HCT116 (cell line): ENCODE results near the gene ZBTB5. TPM values are rescaled to one million over a fixed set of nuclear protein-coding genes. Genes with fewer than 3 reads are reported as not detected.
A peak's percentile ranks its signal among the peaks of the same experiment; 100 is the strongest.

Experiments
- ATAC-seq: fragments of 200-7000 bp; cut with Tn5 transposase; 2 replicates; pipeline ENCODE4 v1.9.1; 2020; ENCODE audit warnings: mild to moderate bottlenecking, moderate library complexity
- BruUV-seq: library from RNA; stranded (reverse); fragments of 400-500 nt; replicated peaks from 2 replicates; lab custom pipeline; 2021; lab: Mats Ljungman, UMichigan
- CTCF ChIA-PET: fragments of 300-600 bp; sonication (Branson Sonifier 250); formaldehyde crosslinking; loops from one replicate; lab custom pipeline; 2021; ENCODE audit warnings: antibody characterized with exemption; lab: Charles Lee
- POLR2A ChIA-PET: fragments of 300-600, 350-600 bp; sonication (Branson Sonifier 250); formaldehyde crosslinking; loops from one replicate; lab custom pipeline; 2021; ENCODE audit warnings: antibody characterized with exemption; lab: Charles Lee
- RAD21 ChIA-PET, 2 experiments: fragments of 300-600 bp; sonication (Branson Sonifier 250); formaldehyde crosslinking; loops; one replicate each; lab custom pipeline; 2023; ENCODE audit warnings: low total read pairs in 2 of 2; ENCODE audit not compliant: uncharacterized antibody in 2 of 2, unreplicated experiment in 2 of 2, low non-redundant PET in 1 of 2; lab: Charles Lee
- DNase-seq: peaks from one replicate; pipeline ENCODE4 v3.0.0-alpha.2; 2010; ENCODE audit warnings: low read depth, low spot score
- H2AFZ ChIP-seq: fragments of 200-600 bp; shearing (Covaris generic), sonication (generic); 2 replicates; pipeline ENCODE4 v1.6.1; 2017; ENCODE audit warnings: low read depth, mixed run types, mixed read lengths, antibody characterized with exemption, low read length; ENCODE audit not compliant: poor library complexity, severe bottlenecking
- H3K27ac ChIP-seq: 2 replicates; pipeline ENCODE4 v1.5.1; 2012; ENCODE audit warnings: low read depth, low read length
- H3K27me3 ChIP-seq: fragments of 200-600 bp; sonication (generic); 2 replicates; pipeline ENCODE4 v1.6.1; 2016; ENCODE audit warnings: mixed run types, low read length, mixed read lengths; ENCODE audit not compliant: insufficient read depth
- H3K36me3 ChIP-seq, 2 experiments: fragments of 200-500 bp in 1 of 2; fragments of 200-600 bp in 1 of 2; sonication (Bioruptor generic) in 1 of 2; sonication (generic) in 1 of 2; 2 replicates each; pipeline versions ENCODE4 v1.5.1 to v1.6.1; 2014 to 2016; ENCODE audit warnings: low read length in 2 of 2, inconsistent platforms in 1 of 2, mixed read lengths in 1 of 2, mixed run types in 1 of 2; ENCODE audit not compliant: insufficient read depth in 2 of 2, control insufficient read depth in 1 of 2
- H3K4me1 ChIP-seq, 2 experiments: fragments of 200-600 bp in 1 of 2; sonication (generic) in 1 of 2; 2 replicates each; pipeline versions ENCODE4 v1.5.1 to v1.6.1; 2012 to 2017; ENCODE audit warnings: low read length in 2 of 2, inconsistent platforms in 1 of 2, mild to moderate bottlenecking in 1 of 2, mixed read lengths in 1 of 2, mixed run types in 1 of 2, moderate library complexity in 1 of 2; ENCODE audit not compliant: insufficient read depth in 2 of 2, control insufficient read depth in 1 of 2
- H3K4me2 ChIP-seq: fragments of 200-600 bp; sonication (generic); 2 replicates; pipeline ENCODE4 v1.6.1; 2017; ENCODE audit warnings: mixed run types, low read length, mixed read lengths
- H3K4me3 ChIP-seq, 2 experiments: fragments of 200-600 bp in 1 of 2; sonication (generic) in 1 of 2; replicated peaks in 1 of 2; 2 replicates each; pipeline ENCODE4 v1.5.1; 2011 to 2016; ENCODE audit warnings: low read length in 2 of 2, control low read depth in 1 of 2, low read depth in 1 of 2, mild to moderate bottlenecking in 1 of 2, mixed read lengths in 1 of 2, mixed run types in 1 of 2
- H3K79me2 ChIP-seq: fragments of 200-600 bp; sonication (generic); 2 replicates; pipeline ENCODE4 v1.6.1; 2017; ENCODE audit warnings: mild to moderate bottlenecking, mixed run types, low read length, moderate library complexity, mixed read lengths; ENCODE audit not compliant: insufficient read depth
- H3K9ac ChIP-seq: fragments of 200-600 bp; sonication (generic); 2 replicates; pipeline ENCODE4 v1.6.1; 2016; ENCODE audit warnings: low read length, mixed read lengths
- H3K9me2 ChIP-seq: fragments of 200-600 bp; sonication (generic), shearing (Covaris generic); 2 replicates; pipeline ENCODE4 v1.6.1; 2017; ENCODE audit warnings: mixed run types, mild to moderate bottlenecking, moderate library complexity; ENCODE audit not compliant: insufficient read depth
- H3K9me3 ChIP-seq, 2 experiments: fragments of 200-500 bp in 1 of 2; fragments of 200-600 bp in 1 of 2; sonication (Bioruptor generic) in 1 of 2; sonication (generic) in 1 of 2; 2 replicates each; pipeline ENCODE4 v1.6.1; 2014 to 2017; ENCODE audit warnings: low read length in 2 of 2, mixed read lengths in 2 of 2, inconsistent platforms in 1 of 2, low read depth in 1 of 2, mild to moderate bottlenecking in 1 of 2, mixed run types in 1 of 2, moderate library complexity in 1 of 2; ENCODE audit not compliant: control insufficient read depth in 1 of 2, insufficient read depth in 1 of 2
- H4K20me1 ChIP-seq: fragments of 200-600 bp; sonication (generic), shearing (Covaris generic); 2 replicates; pipeline ENCODE4 v1.6.1; 2017; ENCODE audit warnings: mixed run types, mild to moderate bottlenecking, moderate library complexity; ENCODE audit not compliant: insufficient read depth
- CBX3 ChIP-seq: IDR thresholded peaks from 2 replicates; pipeline ENCODE4 v1.6.1; 2012; ENCODE audit warnings: low read depth
- CTCF ChIP-seq, 3 experiments: fragments of 200-600 bp in 1 of 3; sonication (generic) in 1 of 3; IDR thresholded peaks in 2 of 3; conservative IDR thresholded peaks in 1 of 3; 2 replicates each; pipeline ENCODE4 v1.5.1; 2012 to 2017; ENCODE audit warnings: low read depth in 2 of 3, low read length in 2 of 3, antibody characterized with exemption in 1 of 3, borderline replicate concordance in 1 of 3, control low read depth in 1 of 3, mild to moderate bottlenecking in 1 of 3, mixed read lengths in 1 of 3, mixed run types in 1 of 3, moderate library complexity in 1 of 3; ENCODE audit not compliant: insufficient read depth in 1 of 3
- ELF1 ChIP-seq: IDR thresholded peaks from 2 replicates; pipeline ENCODE4 v1.6.1; 2012; ENCODE audit warnings: low read depth, borderline replicate concordance
- FOSL1 ChIP-seq: IDR thresholded peaks from 2 replicates; pipeline ENCODE4 v1.6.1; 2012; ENCODE audit warnings: low read depth
- MAX ChIP-seq: IDR thresholded peaks from 2 replicates; pipeline ENCODE4 v1.6.1; 2012
- POLR2AphosphoS5 ChIP-seq: IDR thresholded peaks from 2 replicates; pipeline ENCODE4 v1.6.1; 2011; ENCODE audit warnings: mild to moderate bottlenecking, low read depth, low read length, moderate library complexity
- RAD21 ChIP-seq: IDR thresholded peaks from 2 replicates; pipeline ENCODE4 v1.6.1; 2012; ENCODE audit warnings: low read depth, mild to moderate bottlenecking
- ZFX ChIP-seq: fragments of 450-650 bp; IDR thresholded peaks from 2 replicates; pipeline ENCODE4 v1.6.1; 2017
- intact Hi-C: fragments of 100-400 bp; cut with micrococcal nuclease; formaldehyde crosslinking; loops from 2 replicates; pipeline ENCODE4 v1.10.0; 2022
- total RNA-seq: library from RNA; stranded (reverse); gene quantifications from one replicate; pipeline ENCODE4 v1.2.1, GENCODE V29; 2021; ENCODE audit not compliant: unreplicated experiment

ZBTB5 gene
- total RNA-seq, 1 experiment from 2014 or later, result 22.3 TPM

GRCh38 chr9:37415011-37415719 is 50.1 kb downstream of the ZBTB5 start:
- POLR2A ChIA-PET, result interaction anchor here (1.2 kb wide), 1 partner anchor 8 kb away, joined by 3 read pairs; no protein-coding TSS in a partner anchor
- RAD21 ChIA-PET, result no interaction called here
- peak overlapping the region; percentile 30; the same call in 1 of the 2 replicates for H3K9ac ChIP-seq

More at GRCh38 chr9:37415011-37415719, 50.1 kb downstream of the ZBTB5 start:
- Histone ChIP-seq H3K27me3 (no peaks in the 10 kb centered on the region), H3K4me3 (no peak overlapping the region), H3K27ac (no peak overlapping the region; the same call in 1 of the 2 replicates), H3K4me2 (peak overlapping the region; percentile 66), H3K36me3 (no peaks in the 10 kb centered on the region), H3K9me2 (no peaks in the 10 kb centered on the region), H3K4me1 (peaks cover 0 to 19% of the 10 kb centered on the region in 2 experiments; a peak in 2 of 4 replicates), H3K9me3 (no peaks in the 10 kb centered on the region), H3K79me2 (no peaks in the 10 kb centered on the region), H2AFZ (peak overlapping the region; percentile 82), H4K20me1 (no peaks in the 10 kb centered on the region)
- no TSS peak for BruUV-seq
- CTCF ChIA-PET, result interaction anchor here (0.7 to 1.2 kb wide), 4 partner anchors 8 to 420 kb away, joined by 3 to 8 read pairs (median 5); no protein-coding TSS in a partner anchor
- ATAC-seq (peak; percentile 80), DNase-seq (peak; percentile 74)
- intact Hi-C loops, result no loop called here
- TF ChIP-seq CBX3, result peak; percentile 70; the same call in 1 of the 2 replicates
- peak; percentile 59 to 88 (median 82); a peak in 5 of 6 replicates for TF ChIP-seq CTCF (IDR thresholded peaks at IDR 0.05 in 2 of 3, conservative IDR thresholded peaks at IDR 0.05 in 1 of 3; ENCODE audit: borderline replicate concordance in 1 of 3, insufficient read depth in 1 of 3, low read depth in 2 of 3, low read length in 2 of 3)
- TF ChIP-seq ELF1, result no peak
- TF ChIP-seq ZFX, result no peak
- TF ChIP-seq MAX, result peak; percentile 38; the same call in 1 of the 2 replicates
- no peak for TF ChIP-seq POLR2AphosphoS5
- TF ChIP-seq FOSL1, result no peak
- TF ChIP-seq RAD21, result peak; percentile 77
